Trophoblast cell (in vitro differentiated cells and primary cell): Measurements from ENCODE around the gene ZXDA.
"Not testable (repeated sequence)": the region's sequence is repeated elsewhere in the genome, so short reads cannot be mapped to it uniquely, and the experiment has no call there.

Experiments
- DNase-seq, 2 donors: peaks; one replicate each; pipeline ENCODE4 v3.0.0-alpha.2; 2016
- H2AFZ ChIP-seq: 2 replicates; pipeline ENCODE4 v1.6.1; 2013; ENCODE audit warnings: low read length, moderate library complexity, mild to moderate bottlenecking; ENCODE audit not compliant: insufficient read depth, poor library complexity
- H2AK5ac ChIP-seq: 2 replicates; pipeline ENCODE4 v1.6.1; 2013; ENCODE audit warnings: mild to moderate bottlenecking, low read length
- H2BK120ac ChIP-seq: 2 replicates; pipeline ENCODE4 v1.6.1; 2013; ENCODE audit warnings: low read length, mild to moderate bottlenecking, moderate library complexity; ENCODE audit not compliant: insufficient read depth, poor library complexity
- H2BK12ac ChIP-seq: 2 replicates; pipeline ENCODE4 v1.6.1; 2013; ENCODE audit warnings: mild to moderate bottlenecking, low read length, moderate library complexity
- H2BK5ac ChIP-seq: 2 replicates; pipeline ENCODE4 v1.6.1; 2013; ENCODE audit warnings: low read length, low read depth, moderate library complexity, mild to moderate bottlenecking; ENCODE audit not compliant: poor library complexity
- H3K14ac ChIP-seq: 2 replicates; pipeline ENCODE4 v1.6.1; 2013; ENCODE audit warnings: mild to moderate bottlenecking, low read length
- H3K18ac ChIP-seq: 2 replicates; pipeline ENCODE4 v1.6.1; 2013; ENCODE audit warnings: mild to moderate bottlenecking, low read length
- H3K23ac ChIP-seq: 2 replicates; pipeline ENCODE4 v1.6.1; 2013; ENCODE audit warnings: low read length
- H3K27ac ChIP-seq: 2 replicates; pipeline ENCODE4 v1.5.1; 2013; ENCODE audit warnings: low read depth, mild to moderate bottlenecking, inconsistent platforms, low read length, moderate library complexity
- H3K27me3 ChIP-seq: 2 replicates; pipeline ENCODE4 v1.6.1; 2013; ENCODE audit warnings: inconsistent platforms, mild to moderate bottlenecking, low read length, moderate library complexity; ENCODE audit not compliant: insufficient read depth
- H3K36me3 ChIP-seq, 2 experiments: 1 replicate in 1 of 2; 2 replicates in 1 of 2; pipeline ENCODE4 v1.6.1; 2013; ENCODE audit warnings: low read length in 2 of 2, mild to moderate bottlenecking in 2 of 2, moderate library complexity in 1 of 2; ENCODE audit not compliant: insufficient read depth in 2 of 2, control insufficient read depth in 1 of 2
- H3K4ac ChIP-seq: 2 replicates; pipeline ENCODE4 v1.6.1; 2013; ENCODE audit warnings: low read depth, mild to moderate bottlenecking, low read length, moderate library complexity
- H3K4me1 ChIP-seq, 2 experiments: 1 replicate in 1 of 2; 2 replicates in 1 of 2; pipeline ENCODE4 v1.6.1; 2013; ENCODE audit warnings: low read length in 2 of 2, mild to moderate bottlenecking in 2 of 2, moderate library complexity in 1 of 2; ENCODE audit not compliant: insufficient read depth in 2 of 2, control insufficient read depth in 1 of 2
- H3K4me2 ChIP-seq: 2 replicates; pipeline ENCODE4 v1.6.1; 2013; ENCODE audit warnings: inconsistent platforms, mild to moderate bottlenecking, low read length, moderate library complexity
- H3K4me3 ChIP-seq: 2 replicates; pipeline ENCODE4 v1.5.1; 2013; ENCODE audit warnings: mild to moderate bottlenecking, low read depth, low read length, inconsistent platforms
- H3K79me1 ChIP-seq: one replicate; pipeline ENCODE4 v1.6.1; 2013; ENCODE audit warnings: low read length
- H3K79me2 ChIP-seq: 2 replicates; pipeline ENCODE4 v1.6.1; 2013; ENCODE audit warnings: low read length, mild to moderate bottlenecking; ENCODE audit not compliant: control insufficient read depth, insufficient read depth, poor library complexity
- H3K9ac ChIP-seq: 2 replicates; pipeline ENCODE4 v1.6.1; 2013; ENCODE audit warnings: mild to moderate bottlenecking, low read length
- H3K9me3 ChIP-seq: 2 replicates; pipeline ENCODE4 v1.6.1; 2013; ENCODE audit warnings: low read depth, mild to moderate bottlenecking, control low read depth, inconsistent platforms, low read length; ENCODE audit not compliant: insufficient read depth
- H4K12ac ChIP-seq: 2 replicates; pipeline ENCODE4 v1.6.1; 2013; ENCODE audit warnings: low read depth, mild to moderate bottlenecking, low read length, moderate library complexity
- H4K8ac ChIP-seq: 2 replicates; pipeline ENCODE4 v1.6.1; 2013; ENCODE audit warnings: low read depth, mild to moderate bottlenecking, low read length, moderate library complexity
- H4K91ac ChIP-seq: one replicate; pipeline ENCODE4 v1.6.1; 2013; ENCODE audit warnings: low read depth, mild to moderate bottlenecking, low read length, moderate library complexity
- WGBS: extraction: QIAGEN DNeasy Blood & Tissue Kit; methylation state at CpG from one replicate; pipeline ENCODE4 v1.1.7; 2013; ENCODE audit warnings: missing lambda C conversion rate; ENCODE audit not compliant: insufficient read length, insufficient coverage; ENCODE audit errors: extremely low coverage; 5-methylcytosine and 5-hydroxymethylcytosine counted together

ZXDA gene

GRCh38 chrX:57918750-57919436 lies 8.6 kb upstream of the ZXDA start:
- no peak overlapping the region for H3K9ac ChIP-seq
- H4K8ac ChIP-seq: no peak overlapping the region
- H3K36me3 ChIP-seq: no peaks in the 10 kb centered on the region
- no peak overlapping the region for H2AFZ ChIP-seq
- H3K4me2 ChIP-seq: no peak overlapping the region
- no peaks in the 10 kb centered on the region for H3K9me3 ChIP-seq
- H2BK120ac ChIP-seq: no peak overlapping the region
- H3K27ac ChIP-seq: no peak overlapping the region
- no peaks in the 10 kb centered on the region for H3K79me1 ChIP-seq
- H3K14ac ChIP-seq: no peak overlapping the region
- H3K23ac ChIP-seq: no peak overlapping the region
- no peak overlapping the region for H3K4me3 ChIP-seq
- H2BK12ac ChIP-seq: no peak overlapping the region
- peak; percentile 46 to 76 for DNase-seq
- no CpG with 5 or more reads among the region's 19 CpGs for WGBS
- no peak overlapping the region for H4K91ac ChIP-seq
- H3K27me3 ChIP-seq: no peaks in the 10 kb centered on the region
- no peak overlapping the region for H2AK5ac ChIP-seq
- H3K79me2 ChIP-seq: no peaks in the 10 kb centered on the region
- H3K4ac ChIP-seq: no peak overlapping the region
- H4K12ac ChIP-seq: no peak overlapping the region
- H3K18ac ChIP-seq: no peak overlapping the region
- no peak overlapping the region for H2BK5ac ChIP-seq
- H3K4me1 ChIP-seq: no peaks in the 10 kb centered on the region

- H3K79me1 ChIP-seq: no peaks in the 10 kb centered on the region
- H2BK5ac ChIP-seq: no peak overlapping the region
- no peak overlapping the region for H3K14ac ChIP-seq
- H3K4me3 ChIP-seq: no peak overlapping the region
- no peak overlapping the region for H2AFZ ChIP-seq
- no peak overlapping the region for H4K8ac ChIP-seq
- H3K23ac ChIP-seq: no peak overlapping the region
- WGBS: no CpG with 5 or more reads among the region's 5 CpGs
- no peak overlapping the region for H4K91ac ChIP-seq
- H3K4me2 ChIP-seq: no peak overlapping the region
- H3K4me1 ChIP-seq: no peaks in the 10 kb centered on the region
- no peak for DNase-seq
- no peak overlapping the region for H4K12ac ChIP-seq
- no peak overlapping the region for H3K4ac ChIP-seq
- no peak overlapping the region for H3K18ac ChIP-seq
- H2AK5ac ChIP-seq: no peak overlapping the region
- H3K27me3 ChIP-seq: no peaks in the 10 kb centered on the region
- no peak overlapping the region for H3K27ac ChIP-seq
- H2BK12ac ChIP-seq: no peak overlapping the region
- H3K9ac ChIP-seq: no peak overlapping the region
- no peaks in the 10 kb centered on the region for H3K9me3 ChIP-seq
- no peak overlapping the region for H2BK120ac ChIP-seq
- H3K36me3 ChIP-seq: no peaks in the 10 kb centered on the region
- no peaks in the 10 kb centered on the region for H3K79me2 ChIP-seq
Observed at GRCh38 chrX:57915680-57916079, 5.4 kb upstream of the ZXDA start.

- H3K14ac ChIP-seq, H3K27me3 ChIP-seq, H3K79me2 ChIP-seq, H3K18ac ChIP-seq, H2AFZ ChIP-seq, H3K9ac ChIP-seq, H2AK5ac ChIP-seq, H2BK120ac ChIP-seq, H4K12ac ChIP-seq, H3K23ac ChIP-seq, H3K4ac ChIP-seq, H3K4me1 ChIP-seq, H3K36me3 ChIP-seq, H2BK12ac ChIP-seq, H2BK5ac ChIP-seq, H4K91ac ChIP-seq, H3K27ac ChIP-seq, H4K8ac ChIP-seq, H3K9me3 ChIP-seq, H3K79me1 ChIP-seq: not testable (repeated sequence)
- no CpG with 5 or more reads among the region's 72 CpGs for WGBS
- peak overlapping the region; percentile 59 for H3K4me3 ChIP-seq
- peak overlapping the region; percentile 19 for H3K4me2 ChIP-seq
- DNase-seq: peak; percentile 4 to 33
Observed at GRCh38 chrX:57909595-57910286, 517 bp downstream of the ZXDA start.

GRCh38 chrX:57908972-57909594 lies 1.2 kb downstream of the ZXDA start:
- H2BK12ac ChIP-seq: not testable (repeated sequence)
- WGBS: no CpG with 5 or more reads among the region's 28 CpGs

More at GRCh38 chrX:57908972-57909594, 1.2 kb downstream of the ZXDA start:
- H3K4me2 ChIP-seq: peak overlapping the region; percentile 19
- not testable (repeated sequence) for H3K9ac ChIP-seq, H3K27ac ChIP-seq, H3K23ac ChIP-seq, H3K4ac ChIP-seq, H3K4me1 ChIP-seq, DNase-seq, H3K79me1 ChIP-seq, H2BK5ac ChIP-seq, H3K18ac ChIP-seq, H3K14ac ChIP-seq, H3K36me3 ChIP-seq, H2AFZ ChIP-seq, H2BK120ac ChIP-seq, H3K9me3 ChIP-seq, H4K12ac ChIP-seq, H3K4me3 ChIP-seq, H3K79me2 ChIP-seq, H2AK5ac ChIP-seq, H3K27me3 ChIP-seq, H4K8ac ChIP-seq, H4K91ac ChIP-seq
